ENCODE measurements around the gene ZNF548.
"Not testable (repeated sequence)": the region's sequence is repeated elsewhere in the genome, so short reads cannot be mapped to it uniquely, and the experiment has no call there.

The ZNF548 gene

GRCh38 chr19:57389730-57390598 lies at the start of gene ZNF548:
Gene ZNF548 (plus strand): TSS chr19:57389854. CDS start chr19:57390100, 246 bp downstream.
- peak; percentile 97 for DNase-seq (ENCODE audit: low spot score)

- DNase-seq (ENCODE audit: low spot score): no peak
Observed at GRCh38 chr19:57342582-57342981, 47.1 kb upstream of the ZNF548 start.

DNA sequence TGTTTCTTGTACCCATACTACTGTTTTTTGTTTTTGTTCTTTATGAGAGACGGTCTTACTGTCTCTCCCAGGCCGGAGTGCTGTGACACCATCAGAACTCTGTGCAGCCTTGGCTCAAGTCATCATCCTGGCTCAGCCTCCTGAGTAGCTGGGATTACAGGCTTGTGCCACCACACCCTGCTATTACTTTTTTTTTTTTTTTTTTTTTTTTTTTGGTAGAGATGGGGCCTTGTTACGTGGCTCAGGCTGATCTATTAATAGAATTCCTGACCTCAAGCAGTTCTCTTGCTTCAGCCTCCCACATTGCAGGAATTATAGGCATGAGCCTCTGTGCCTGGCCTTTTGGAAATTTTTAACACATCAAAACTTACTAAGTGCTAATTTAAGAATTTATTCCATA lies 41.5 kb upstream of the ZNF548 start:
- peak; percentile 44 for DNase-seq (ENCODE audit: low spot score)

DNA sequence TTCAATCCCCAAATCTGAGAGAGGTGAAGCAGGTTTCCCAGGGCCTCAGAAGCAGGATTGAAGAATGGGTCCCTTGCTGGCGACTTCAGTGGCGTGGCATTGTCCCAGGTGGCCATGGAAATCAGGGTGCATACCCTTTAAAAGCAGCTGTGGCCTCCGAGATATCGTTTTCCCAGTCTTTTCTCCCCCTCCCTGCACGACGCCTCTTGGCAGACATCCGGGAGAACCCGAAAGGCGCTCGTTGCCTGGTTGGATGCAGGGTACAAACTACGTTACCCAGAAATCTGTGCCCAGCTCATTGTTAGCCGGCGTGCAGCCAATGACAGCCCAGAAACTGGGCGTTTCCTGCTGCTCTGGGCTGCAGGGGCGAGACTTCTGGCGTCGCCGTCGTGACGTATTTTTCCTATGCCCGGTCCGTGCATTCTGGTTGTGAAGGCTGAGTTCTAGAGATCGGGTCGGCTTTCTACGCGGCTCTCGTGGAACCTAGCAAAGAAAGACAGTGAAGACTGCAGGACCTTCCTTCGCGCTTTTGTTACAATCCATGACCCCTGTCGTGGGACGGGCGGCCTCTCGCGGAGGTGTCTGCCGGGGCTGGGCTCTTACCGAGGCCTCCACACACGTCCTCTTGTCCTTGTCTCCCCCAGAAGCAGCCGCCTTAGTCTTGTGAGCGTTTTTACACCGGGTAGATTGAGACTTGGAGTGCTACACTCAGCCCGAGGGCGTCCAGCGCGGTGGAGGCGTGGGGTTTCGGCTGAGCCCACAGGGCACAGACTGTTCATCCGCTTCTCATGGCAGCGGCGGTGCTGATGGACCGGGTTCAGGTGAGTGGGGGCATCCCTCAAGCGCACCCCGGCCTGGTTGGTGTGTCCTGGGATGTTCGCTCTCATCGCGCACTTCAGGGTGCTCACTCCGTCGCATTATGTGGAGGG lies 38.5 kb upstream of the ZNF548 start, which contains the start of gene ZNF304:
ZNF304 (plus strand) TSS at position 395 of the 929 bp plus-strand sequence; CDS start at position 789, 394 bp downstream.
- DNase-seq (ENCODE audit: low spot score): peak; percentile 97

DNA sequence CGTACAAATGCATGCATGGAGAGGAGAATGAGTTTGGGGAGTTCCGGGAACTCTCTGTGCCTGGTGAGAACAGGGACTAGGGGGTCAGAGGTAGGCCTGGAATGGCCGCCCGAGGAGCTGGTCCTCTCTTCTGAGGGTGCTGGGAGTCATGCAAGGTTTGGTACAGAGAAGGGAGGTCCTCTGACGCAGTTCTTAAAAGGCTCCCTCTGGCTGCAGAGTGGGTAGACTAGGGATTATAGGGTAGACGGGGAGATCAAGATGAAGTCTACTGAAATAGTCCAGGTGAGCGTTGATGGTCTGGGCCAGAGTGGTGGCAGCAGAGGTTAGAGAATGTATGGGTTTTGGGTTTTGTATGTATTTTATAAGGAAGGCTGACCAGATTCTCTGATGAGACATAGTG lies 37.8 kb upstream of the ZNF548 start:
- peak; percentile 17 for DNase-seq (ENCODE audit: low spot score)

GRCh38 chr19:57355916-57356315 lies 33.7 kb upstream of the ZNF548 start:
- DNase-seq (ENCODE audit: low spot score): no peak

DNA sequence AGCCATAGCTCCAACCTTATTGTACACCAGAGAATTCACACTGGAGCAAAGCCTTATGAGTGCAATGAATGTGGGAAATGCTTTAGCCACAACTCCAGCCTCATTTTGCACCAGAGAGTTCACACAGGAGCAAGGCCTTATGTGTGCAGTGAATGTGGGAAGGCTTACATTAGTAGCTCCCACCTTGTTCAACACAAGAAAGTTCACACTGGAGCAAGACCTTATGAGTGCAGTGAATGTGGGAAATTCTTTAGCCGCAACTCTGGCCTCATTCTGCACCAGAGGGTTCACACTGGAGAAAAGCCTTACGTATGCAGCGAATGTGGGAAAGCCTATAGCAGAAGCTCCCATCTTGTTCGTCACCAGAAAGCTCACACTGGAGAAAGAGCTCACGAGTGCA lies 32.2 kb upstream of the ZNF548 start:
- no peak for DNase-seq (ENCODE audit: low spot score)

GRCh38 chr19:57359300-57359699 lies 30.4 kb upstream of the ZNF548 start:
- DNase-seq (ENCODE audit: low spot score): no peak

DNA sequence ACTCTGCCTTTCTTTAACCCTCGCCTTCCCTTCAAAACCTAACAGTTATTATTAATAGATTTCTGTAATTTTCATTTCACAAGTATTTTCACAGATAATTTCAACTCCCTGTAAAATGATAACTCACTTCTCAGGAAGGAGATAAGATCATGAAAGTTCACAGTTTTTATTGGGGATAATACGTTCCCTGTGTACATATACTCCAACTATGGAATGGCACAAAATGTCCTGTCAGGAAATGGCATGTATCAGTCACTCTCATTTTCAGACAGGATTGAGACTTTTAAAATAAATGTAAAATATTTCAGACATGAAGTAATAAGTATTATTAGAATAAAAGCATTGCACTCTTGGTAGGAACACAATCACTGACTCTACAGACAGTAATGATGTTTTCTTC lies 27.2 kb upstream of the ZNF548 start:
- no peak for DNase-seq (ENCODE audit: low spot score)

DNA sequence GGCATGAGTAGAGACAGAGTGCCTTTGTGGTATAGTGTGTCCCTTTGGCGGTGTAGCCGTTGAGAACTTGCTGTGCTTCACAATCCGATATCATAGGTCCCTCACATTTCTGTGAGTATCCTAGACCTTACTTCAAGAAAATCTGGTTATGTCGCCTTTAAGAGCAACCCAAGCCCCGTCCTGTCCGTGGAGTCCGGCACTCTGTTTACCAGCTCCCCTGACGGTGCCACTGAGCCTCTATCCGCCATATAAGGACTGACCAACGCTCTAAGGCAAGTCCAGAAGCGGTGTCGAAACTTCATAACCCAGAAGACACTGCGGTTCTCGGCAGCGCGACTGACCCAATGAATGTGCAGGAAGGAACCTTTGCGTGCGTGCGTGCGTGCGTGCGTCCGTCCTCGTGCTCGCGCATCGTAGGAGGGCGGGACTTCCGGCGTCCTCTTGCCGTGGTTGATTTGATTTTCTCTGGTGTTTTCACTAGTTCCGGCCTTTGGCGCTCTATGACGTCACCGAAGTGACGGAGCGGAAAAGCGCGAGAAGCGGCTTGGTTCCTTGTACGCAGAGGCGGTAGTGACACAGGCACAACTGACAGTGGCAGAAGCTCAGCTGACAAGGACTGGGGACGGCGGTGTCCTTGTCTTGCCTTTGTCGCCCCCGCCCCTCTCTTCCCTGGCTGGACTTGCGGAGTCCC lies 26.5 kb upstream of the ZNF548 start, which contains the start of the genes TRAPPC2B and ZNF547:
TRAPPC2B (plus strand) TSS at position 555 of the 691 bp plus-strand sequence. CDS start 1,283 bp downstream, outside the sequence.
ZNF547 (plus strand) TSS at position 555 of the 691 bp plus-strand sequence. CDS start 5,005 bp downstream, outside the sequence.
- DNase-seq (ENCODE audit: low spot score): peak; percentile 98

GRCh38 chr19:57363688-57364181 lies 25.9 kb upstream of the ZNF548 start:
- DNase-seq (ENCODE audit: low spot score): peak; percentile 34

- DNase-seq (ENCODE audit: low spot score): no peak
Observed at GRCh38 chr19:57366776-57367175, 22.9 kb upstream of the ZNF548 start.

DNA sequence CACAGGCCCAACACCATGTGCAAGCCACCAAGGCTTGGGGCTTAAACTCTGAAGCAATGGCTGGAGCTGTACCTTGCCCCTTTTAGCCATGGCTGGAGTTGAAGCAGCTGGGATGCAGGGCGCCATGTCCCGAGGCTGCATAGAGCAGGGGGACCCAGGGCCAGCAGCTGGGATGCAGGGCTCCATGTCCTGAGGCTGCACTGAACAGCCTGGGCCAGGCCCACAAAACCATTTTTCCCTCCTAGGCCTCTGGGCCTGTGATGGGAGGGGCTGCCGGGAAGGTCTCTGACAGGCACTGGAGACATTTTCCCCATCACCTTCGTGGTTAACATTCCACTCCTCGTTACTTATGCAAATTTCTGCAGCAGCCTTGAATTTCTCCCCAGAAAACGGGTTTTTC lies 15.5 kb upstream of the ZNF548 start:
- no peak for DNase-seq (ENCODE audit: low spot score)

GRCh38 chr19:57374647-57375046 lies 15.0 kb upstream of the ZNF548 start:
- not testable (repeated sequence) for DNase-seq (ENCODE audit: low spot score)

- DNase-seq (ENCODE audit: low spot score): no peak
Observed at GRCh38 chr19:57376151-57376550, 13.5 kb upstream of the ZNF548 start.

- DNase-seq (ENCODE audit: low spot score): no peak
Observed at GRCh38 chr19:57377498-57378146, 12.0 kb upstream of the ZNF548 start.

GRCh38 chr19:57380923-57381322 lies 8.7 kb upstream of the ZNF548 start:
- no peak for DNase-seq (ENCODE audit: low spot score)

DNA sequence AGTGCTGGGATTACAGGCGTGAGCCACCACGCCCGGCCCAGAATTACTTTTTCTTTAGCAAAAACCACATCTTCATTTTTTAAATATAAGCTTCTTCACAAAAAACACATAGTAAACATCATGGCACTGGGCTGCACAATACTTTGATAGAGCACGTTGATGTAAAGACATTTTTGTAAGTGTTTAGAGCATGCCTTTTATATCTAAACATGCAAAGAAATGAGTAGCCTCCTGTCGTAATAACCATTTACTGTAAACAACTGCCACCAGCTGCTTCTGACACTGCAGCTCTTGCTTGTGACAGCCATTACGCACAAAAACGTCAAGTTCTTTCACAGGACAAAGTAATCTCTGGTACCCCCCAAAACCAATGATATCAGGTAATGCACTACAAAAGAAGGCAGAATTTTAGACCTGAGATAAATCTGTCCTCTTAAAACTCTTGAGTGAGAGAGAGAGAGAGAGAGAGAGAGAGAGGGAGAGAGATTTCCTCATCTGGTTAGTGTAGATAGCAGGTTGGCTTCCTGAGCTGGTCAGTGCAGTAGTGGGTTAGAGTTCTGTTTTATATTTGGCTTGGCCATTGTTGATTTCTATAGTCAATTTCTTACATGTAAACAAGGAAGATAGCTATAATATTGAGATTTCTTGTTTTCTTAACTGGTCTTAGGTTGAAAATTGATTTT lies 6.7 kb upstream of the ZNF548 start:
- DNase-seq (ENCODE audit: low spot score): no peak

DNA sequence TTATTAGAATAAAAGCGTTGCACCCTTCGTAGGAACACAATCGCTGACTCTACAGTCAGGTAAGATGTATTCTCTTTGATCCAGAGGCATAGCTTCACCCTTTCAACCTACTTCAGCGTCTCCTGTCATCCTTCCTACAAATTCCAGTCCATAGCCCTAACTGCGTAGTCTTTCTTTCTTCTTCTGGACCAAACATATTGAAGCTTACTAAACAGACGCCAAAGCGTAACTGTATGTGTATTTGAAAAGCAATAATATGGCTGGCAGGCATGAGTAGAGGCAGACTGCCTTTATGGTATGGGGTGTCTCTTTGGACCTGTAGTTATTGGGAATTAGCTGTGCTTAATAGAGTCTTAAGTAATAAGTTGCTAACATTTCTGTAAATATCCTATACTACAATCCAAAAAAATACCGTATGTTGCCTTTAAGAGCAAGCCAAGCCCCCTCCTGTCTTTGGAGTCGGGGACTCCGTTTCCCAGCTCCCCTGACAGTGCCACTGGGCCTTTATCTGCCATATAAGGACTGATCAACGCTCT lies 392 bp upstream of the ZNF548 start:
- no peak for DNase-seq (ENCODE audit: low spot score)

DNA sequence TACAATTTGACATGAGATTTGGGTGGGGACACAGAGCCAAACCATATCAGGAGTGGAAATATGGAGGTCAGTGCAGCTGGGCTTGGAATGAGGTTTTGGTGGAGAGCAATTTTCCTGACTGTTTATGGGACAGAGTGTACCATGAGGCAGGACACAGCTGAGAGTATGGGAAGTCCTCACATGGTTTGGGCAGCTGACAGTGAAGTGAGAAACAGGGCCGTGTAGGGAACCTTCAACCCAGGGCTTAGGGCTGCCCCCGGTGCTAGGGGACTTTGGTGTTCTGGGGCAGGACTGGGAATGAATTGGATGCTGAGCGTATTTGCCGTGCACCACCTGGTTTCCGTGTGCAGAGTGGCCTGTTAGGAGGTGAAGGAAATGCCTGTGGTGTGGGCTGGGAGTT lies 6.1 kb downstream of the ZNF548 start:
- DNase-seq (ENCODE audit: low spot score): no peak
